BLaER1 treated with 17β-estradiol and CSF1 and Interleukin-3, amounts not matched to agents 10 nM and 100 nM (cell line): ENCODE data around the gene KIF3C.
A peak's percentile ranks its signal among the peaks of the same experiment; 100 is the strongest.

Source experiments
- H3K27ac ChIP-seq, 11 experiments: shearing (Covaris generic); formaldehyde crosslinking; 2 replicates each; pipeline ENCODE4 v1.8.1; 2022
- H3K27me3 ChIP-seq, 11 experiments: shearing (Covaris generic); formaldehyde crosslinking; 2 replicates each; pipeline ENCODE4 v1.8.1; 2022
- H3K36me3 ChIP-seq, 11 experiments: shearing (Covaris generic); formaldehyde crosslinking; 2 replicates each; pipeline ENCODE4 v1.8.1; 2022
- H3K4me1 ChIP-seq, 10 experiments: shearing (Covaris generic); formaldehyde crosslinking; 2 replicates each; pipeline ENCODE4 v1.8.1; 2022
- H3K4me2 ChIP-seq, 11 experiments: shearing (Covaris generic); formaldehyde crosslinking; 2 replicates each; pipeline ENCODE4 v1.8.1; 2022
- H3K4me3 ChIP-seq, 10 experiments: shearing (Covaris generic); formaldehyde crosslinking; 2 replicates each; pipeline ENCODE4 v1.8.1; 2022
- H3K9ac ChIP-seq, 11 experiments: shearing (Covaris generic); formaldehyde crosslinking; 2 replicates each; pipeline ENCODE4 v1.8.1; 2022
- H3K9me3 ChIP-seq, 11 experiments: shearing (Covaris generic); formaldehyde crosslinking; replicated peaks in 1 of 11; 2 replicates each; pipeline ENCODE4 v1.8.1; 2022
- H4K20me1 ChIP-seq, 11 experiments: shearing (Covaris generic); formaldehyde crosslinking; 2 replicates each; pipeline ENCODE4 v1.8.1; 2022
- Cebpa-rat ChIP-seq, 11 experiments: shearing (Covaris generic); IDR thresholded peaks; 2 replicates each; pipeline ENCODE4 v1.8.1; 2022

KIF3C gene

GRCh38 chr2:25980076-25980887 lies 2.0 kb downstream of the KIF3C start:
- Histone ChIP-seq H3K9me3 (no peaks in the 10 kb centered on the region), H3K4me3 (peak overlapping the region in 8 of 10 experiments; percentile 20 to 90 (median 78); a peak in 10 of 20 replicates), H3K4me1 (peaks cover 49 to 57% (median 51%) of the 10 kb centered on the region in 10 experiments), H3K27ac (peak overlapping the region in 1 of 11 experiments; percentile 7; a peak in 2 of 22 replicates), H3K36me3 (peaks cover 0 to 17% (median 7%) of the 10 kb centered on the region in 11 experiments; a peak in 10 of 22 replicates), H3K9ac (peak overlapping the region in 6 of 11 experiments; percentile 3 to 54 (median 32); a peak in 6 of 22 replicates), H3K27me3 (no peaks in the 10 kb centered on the region), H3K4me2 (peak overlapping the region; percentile 92 to 100 (median 99)), H4K20me1 (peaks cover 0 to 51% (median 21%) of the 10 kb centered on the region in 11 experiments; a peak in 12 of 22 replicates)
- no peak for TF ChIP-seq Cebpa-rat (IDR thresholded peaks at IDR 0.05)

- Histone ChIP-seq H3K4me1 (peaks cover 49 to 57% (median 51%) of the 10 kb centered on the region in 10 experiments), H3K27me3 (no peaks in the 10 kb centered on the region), H3K9me3 (no peaks in the 10 kb centered on the region), H3K4me2 (peak overlapping the region; percentile 92 to 100 (median 99)), H4K20me1 (peaks cover 0 to 60% (median 21%) of the 10 kb centered on the region in 11 experiments; a peak in 13 of 22 replicates), H3K9ac (no peak overlapping the region; a peak in 1 of 22 replicates), H3K36me3 (peaks cover 0 to 23% (median 11%) of the 10 kb centered on the region in 11 experiments; a peak in 12 of 22 replicates), H3K4me3 (peak overlapping the region in 6 of 10 experiments; percentile 6 to 86 (median 30); a peak in 7 of 20 replicates), H3K27ac (no peak overlapping the region)
- TF ChIP-seq Cebpa-rat (IDR thresholded peaks at IDR 0.05) = no peak
These were observed 3.3 kb downstream of the KIF3C start for GRCh38 chr2:25979001-25979400.

DNA sequence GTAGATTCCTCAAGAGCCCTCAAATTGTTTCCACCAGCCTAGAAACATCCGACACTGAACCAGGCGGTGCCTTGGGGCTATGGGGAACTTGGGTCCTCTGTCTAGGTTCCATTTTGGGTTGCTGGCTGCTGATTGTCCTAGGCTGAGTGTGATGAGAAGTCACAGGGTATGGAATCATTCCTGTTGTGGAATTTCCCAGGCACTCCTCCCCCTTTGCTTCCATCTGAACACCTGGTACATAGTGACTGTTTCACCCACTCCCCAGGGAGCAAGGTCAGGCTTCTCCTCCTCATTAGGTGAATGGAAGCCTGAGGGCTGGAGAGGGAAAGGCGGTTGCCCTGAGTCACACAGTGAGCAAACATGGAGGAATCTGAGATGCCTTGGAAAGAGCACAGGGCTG lies 4.5 kb downstream of the KIF3C start:
- Histone ChIP-seq H3K36me3 (peaks cover 0 to 24% (median 11%) of the 10 kb centered on the region in 11 experiments; a peak in 13 of 22 replicates), H3K9me3 (no peaks in the 10 kb centered on the region), H3K4me3 (0 out of 20 replicates have a peak overlapping the region, but pooled peaks of 1 of the 10 experiments have one; percentile 86), H3K4me2 (peak overlapping the region; percentile 92 to 100 (median 99)), H3K9ac (no peak overlapping the region), H4K20me1 (peaks cover 0 to 65% (median 21%) of the 10 kb centered on the region in 11 experiments; a peak in 13 of 22 replicates), H3K27me3 (no peaks in the 10 kb centered on the region), H3K4me1 (peaks cover 49 to 58% (median 51%) of the 10 kb centered on the region in 10 experiments), H3K27ac (0 out of 22 replicates have a peak overlapping the region, but pooled peaks of 1 of the 11 experiments have one; percentile 0)
- TF ChIP-seq Cebpa-rat (IDR thresholded peaks at IDR 0.05) = no peak

DNA sequence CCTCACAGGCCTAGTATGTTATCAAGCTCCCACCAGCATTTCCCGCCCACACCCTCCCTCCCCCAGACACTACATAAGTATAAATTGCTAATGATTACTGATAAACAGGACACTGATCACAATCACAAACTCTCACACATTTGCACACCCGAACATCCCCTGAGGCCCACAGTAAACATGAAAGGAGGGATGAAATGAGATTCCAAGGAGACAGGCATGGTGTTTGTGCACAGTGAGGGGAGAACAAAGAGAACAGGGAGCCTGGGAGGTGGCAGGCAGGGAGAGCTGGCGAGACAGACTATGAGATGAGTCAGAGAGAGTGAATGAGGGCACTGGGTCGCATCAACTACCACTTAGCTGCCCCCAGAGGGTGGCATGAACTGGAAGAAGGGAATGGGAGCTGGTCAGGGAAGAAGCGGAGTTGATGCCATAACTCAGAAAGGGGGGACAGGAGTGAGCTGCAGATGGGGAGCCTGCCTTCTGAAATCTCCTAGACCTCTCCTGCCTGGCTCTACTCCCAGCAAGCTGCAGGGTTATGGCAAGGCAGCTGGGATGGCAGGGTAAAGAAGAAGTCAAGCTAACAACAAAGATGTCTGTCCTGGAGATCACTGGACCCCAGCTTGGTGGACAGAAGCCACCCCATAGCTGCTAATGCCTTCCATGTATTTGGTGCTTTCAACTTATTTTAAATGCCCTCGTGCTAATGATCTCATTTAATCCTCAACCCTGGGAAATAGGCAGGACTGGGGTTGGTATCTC lies 5.1 kb downstream of the KIF3C start:
- H3K4me3 ChIP-seq = no peak overlapping the region
- peaks cover 49 to 64% (median 55%) of the 10 kb centered on the region in 10 experiments for H3K4me1 ChIP-seq
- no peaks in the 10 kb centered on the region for H3K9me3 ChIP-seq
- H3K4me2 ChIP-seq = peak overlapping the region; percentile 92 to 100 (median 99)
- H4K20me1 ChIP-seq = peaks cover 0 to 70% (median 21%) of the 10 kb centered on the region in 11 experiments; a peak in 13 of 22 replicates
- H3K36me3 ChIP-seq = peaks cover 3 to 27% (median 12%) of the 10 kb centered on the region in 11 experiments; a peak in 16 of 22 replicates
- H3K27ac ChIP-seq = 0 out of 22 replicates have a peak overlapping the region, but pooled peaks of 1 of the 11 experiments have one; percentile 0
- H3K27me3 ChIP-seq = no peaks in the 10 kb centered on the region
- TF ChIP-seq Cebpa-rat (IDR thresholded peaks at IDR 0.05) = no peak
- H3K9ac ChIP-seq = 0 out of 22 replicates have a peak overlapping the region, but pooled peaks of 2 of the 11 experiments have one; percentile 0 to 24

- Histone ChIP-seq H3K4me3 (no peak overlapping the region), H4K20me1 (peaks cover 0 to 43% (median 6%) of the 10 kb centered on the region in 11 experiments; a peak in 8 of 22 replicates), H3K4me2 (peak overlapping the region in 3 of 11 experiments; percentile 19 to 39 (median 21); a peak in 3 of 22 replicates), H3K36me3 (peaks cover 14 to 64% (median 28%) of the 10 kb centered on the region in 11 experiments; a peak in 21 of 22 replicates), H3K9ac (0 out of 22 replicates have a peak overlapping the region, but pooled peaks of 1 of the 11 experiments have one; percentile 1), H3K9me3 (peaks cover 0 to 6% (median 0%) of the 10 kb centered on the region in 11 experiments; a peak in 3 of 22 replicates), H3K27me3 (no peaks in the 10 kb centered on the region), H3K27ac (0 out of 22 replicates have a peak overlapping the region, but pooled peaks of 1 of the 11 experiments have one; percentile 2), H3K4me1 (peaks cover 3 to 32% (median 11%) of the 10 kb centered on the region in 10 experiments; a peak in 19 of 20 replicates)
- no peak for TF ChIP-seq Cebpa-rat (IDR thresholded peaks at IDR 0.05)
These were observed 10.1 kb downstream of the KIF3C start for GRCh38 chr2:25972049-25972823.

DNA sequence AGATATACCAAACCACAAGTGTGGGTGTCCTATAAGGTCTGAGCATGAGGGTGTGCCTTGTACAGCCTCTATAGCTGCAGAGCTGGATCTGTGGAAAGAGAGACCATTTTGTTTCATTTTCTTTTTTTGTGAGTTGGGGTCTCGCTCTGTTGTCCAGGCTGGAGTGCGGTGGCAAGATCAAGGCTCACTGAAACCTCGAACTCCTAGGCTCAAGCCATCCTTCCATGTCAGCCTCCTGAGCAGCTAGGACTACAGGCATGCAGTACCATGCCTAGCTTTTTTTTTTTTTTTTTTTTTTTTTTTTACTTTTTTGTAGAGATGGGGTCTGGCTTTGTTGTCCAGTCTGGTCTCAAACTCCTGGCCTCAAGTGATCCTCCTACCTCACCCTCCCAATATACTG lies 10.7 kb downstream of the KIF3C start:
- Histone ChIP-seq H4K20me1 (peaks cover 0 to 45% (median 4%) of the 10 kb centered on the region in 11 experiments; a peak in 7 of 22 replicates), H3K9me3 (peaks cover 0 to 6% (median 0%) of the 10 kb centered on the region in 11 experiments; a peak in 3 of 22 replicates), H3K4me3 (no peak overlapping the region), H3K9ac (no peak overlapping the region), H3K4me1 (peaks cover 0 to 25% (median 7%) of the 10 kb centered on the region in 10 experiments; a peak in 12 of 20 replicates), H3K27me3 (no peaks in the 10 kb centered on the region), H3K27ac (no peak overlapping the region), H3K36me3 (peaks cover 14 to 70% (median 35%) of the 10 kb centered on the region in 11 experiments; a peak in 21 of 22 replicates), H3K4me2 (no peak overlapping the region)
- TF ChIP-seq Cebpa-rat (IDR thresholded peaks at IDR 0.05) = no peak

DNA sequence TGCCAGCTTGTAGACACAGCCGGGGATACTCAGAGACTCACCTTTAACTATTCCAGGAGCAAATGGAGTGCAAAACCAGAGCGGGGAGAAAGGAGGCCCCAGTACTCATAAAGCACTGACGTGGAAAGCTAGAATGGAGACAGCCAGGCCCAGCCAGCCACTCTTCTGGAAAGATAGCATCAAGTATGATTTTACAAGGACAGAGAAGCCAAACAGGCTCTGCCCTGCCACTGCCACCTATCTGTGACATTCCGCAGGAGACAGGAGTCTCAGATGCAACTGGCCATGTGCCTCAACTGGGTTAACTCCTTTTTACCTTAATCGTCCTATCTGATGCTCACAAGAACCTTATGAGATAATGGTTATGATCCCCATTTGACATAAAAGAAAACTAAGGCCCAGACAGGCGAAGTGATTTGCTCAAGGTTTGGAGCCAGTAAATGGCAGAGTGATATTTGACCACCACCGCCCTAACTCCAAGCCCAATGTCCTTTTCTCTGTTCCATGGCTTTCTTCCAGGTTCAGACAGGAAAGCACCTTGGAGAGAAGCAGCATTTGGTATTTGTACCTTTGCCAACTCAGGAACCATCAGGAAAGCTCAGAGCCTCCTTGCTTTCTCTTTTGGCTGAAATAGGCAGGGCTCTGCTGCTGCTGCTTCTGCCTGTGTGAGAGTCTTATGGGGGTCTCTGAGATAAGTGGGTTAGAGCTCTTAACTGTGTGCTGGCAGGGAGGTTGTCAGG lies 15.6 kb downstream of the KIF3C start:
- H3K27ac ChIP-seq = no peak overlapping the region
- no peak overlapping the region for H3K9ac ChIP-seq
- no peak for TF ChIP-seq Cebpa-rat (IDR thresholded peaks at IDR 0.05)

More for the DNA sequence above, 15.6 kb downstream of the KIF3C start:
- Histone ChIP-seq H3K4me3 (no peak overlapping the region), H3K4me1 (peaks cover 8 to 28% (median 10%) of the 10 kb centered on the region in 10 experiments), H4K20me1 (peaks cover 0 to 28% (median 0%) of the 10 kb centered on the region in 11 experiments; a peak in 3 of 22 replicates), H3K4me2 (no peak overlapping the region), H3K9me3 (peaks cover 0 to 6% (median 0%) of the 10 kb centered on the region in 11 experiments; a peak in 3 of 22 replicates), H3K27me3 (no peaks in the 10 kb centered on the region), H3K36me3 (peaks cover 7 to 68% (median 40%) of the 10 kb centered on the region in 11 experiments; a peak in 20 of 22 replicates)
